Endothelial cell of hepatic sinusoid (primary cell): ENCODE measurements around the gene MLX.
"Not testable (repeated sequence)": the region's sequence is repeated elsewhere in the genome, so short reads cannot be mapped to it uniquely, and the experiment has no call there.

Experiments used
- in situ Hi-C: cut with HindIII; loops from 2 replicates; pipeline ENCODE4 v1.10.0; 2017; ENCODE audit warnings: low sequenced_read_pairs

The MLX gene

DNA sequence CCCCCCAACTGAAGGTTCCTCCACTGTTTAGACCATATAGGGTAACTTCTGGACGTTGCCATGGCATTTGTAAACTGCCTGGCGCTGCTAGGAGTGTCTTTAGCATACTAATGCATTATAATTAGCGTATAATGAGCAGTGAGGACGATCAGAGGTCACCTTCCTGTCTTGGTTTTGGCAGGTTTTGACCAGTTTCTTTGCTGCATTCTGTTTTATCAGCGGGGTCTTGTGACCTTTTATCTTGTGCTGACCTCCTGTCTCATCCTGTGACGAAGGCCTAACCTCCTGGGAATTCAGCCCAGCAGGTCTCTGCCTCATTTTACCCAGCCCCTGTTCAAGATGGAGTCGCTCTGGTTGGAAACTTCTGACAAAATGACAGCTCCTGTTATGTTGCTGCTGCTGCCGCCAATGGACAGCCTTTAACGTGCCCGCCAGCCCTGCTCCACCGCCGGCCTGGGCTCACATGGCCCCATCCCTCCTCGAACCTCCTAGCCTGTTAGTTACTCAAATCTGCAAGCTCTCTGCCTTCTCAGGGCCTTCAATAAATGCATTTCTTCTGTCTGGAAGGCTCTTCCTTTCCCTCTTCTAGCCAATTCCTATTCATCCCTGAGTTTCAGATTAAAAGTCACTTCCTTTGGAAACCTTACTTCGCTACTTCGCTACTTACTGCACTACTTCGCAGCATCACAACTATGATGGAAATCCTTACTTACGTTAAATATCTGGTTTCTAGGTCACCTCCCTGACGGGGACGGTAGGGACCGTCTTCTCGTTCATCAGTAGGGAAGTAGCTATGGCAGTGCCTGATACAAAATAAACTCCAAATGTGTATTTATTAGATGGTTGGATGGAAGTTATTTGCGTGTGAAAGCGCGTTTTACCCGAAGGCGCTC lies 31.5 kb upstream of the MLX start:
- in situ Hi-C loops = no loop called here

DNA sequence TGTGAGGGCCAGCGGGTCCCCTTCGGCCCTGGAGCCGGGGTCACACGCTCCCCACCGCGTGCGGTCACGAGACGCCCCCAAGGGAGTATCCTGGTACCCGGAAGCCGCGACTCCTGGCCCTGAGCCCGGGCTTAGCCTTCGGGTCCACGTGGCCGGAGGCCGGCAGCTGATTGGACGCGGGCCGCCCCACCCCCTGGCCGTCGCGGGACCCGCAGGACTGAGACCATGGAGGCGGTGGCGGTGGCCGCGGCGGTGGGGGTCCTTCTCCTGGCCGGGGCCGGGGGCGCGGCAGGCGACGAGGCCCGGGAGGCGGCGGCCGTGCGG lies 30.9 kb upstream of the MLX start, which contains the start of gene NAGLU:
Gene NAGLU, plus strand, starts transcription at position 194 of the 324 bp plus-strand sequence. Its CDS starts 32 bp downstream, at position 226.
- in situ Hi-C loops = no loop called here

DNA sequence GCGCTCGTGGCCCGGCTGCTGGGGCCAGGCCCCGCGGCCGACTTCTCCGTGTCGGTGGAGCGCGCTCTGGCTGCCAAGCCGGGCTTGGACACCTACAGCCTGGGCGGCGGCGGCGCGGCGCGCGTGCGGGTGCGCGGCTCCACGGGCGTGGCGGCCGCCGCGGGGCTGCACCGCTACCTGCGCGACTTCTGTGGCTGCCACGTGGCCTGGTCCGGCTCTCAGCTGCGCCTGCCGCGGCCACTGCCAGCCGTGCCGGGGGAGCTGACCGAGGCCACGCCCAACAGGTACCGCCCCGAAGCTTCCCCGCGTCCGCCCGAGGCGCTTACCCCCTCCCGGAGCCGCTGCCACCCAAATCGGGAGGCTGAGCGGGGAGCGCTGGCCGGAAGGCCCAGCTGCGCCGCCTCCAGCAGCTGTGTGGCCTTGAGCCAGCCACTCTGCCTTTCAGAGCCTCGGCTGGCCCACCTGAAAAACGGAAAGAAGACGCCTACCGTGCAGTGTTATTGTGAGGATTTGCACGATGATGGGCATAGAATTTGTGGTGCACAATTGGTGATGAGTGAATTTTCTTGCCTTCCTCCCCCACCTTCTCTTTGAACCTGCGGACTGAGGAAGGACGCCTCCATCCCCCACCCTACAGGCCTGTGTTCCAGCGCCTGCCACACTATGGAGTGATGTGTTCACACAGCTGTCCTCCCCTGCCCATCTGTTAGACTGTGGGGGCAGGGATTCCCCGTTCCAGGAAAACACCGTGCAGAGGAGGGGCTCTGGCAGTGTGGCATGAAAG lies 30.3 kb upstream of the MLX start:
- in situ Hi-C loops = no loop called here

DNA sequence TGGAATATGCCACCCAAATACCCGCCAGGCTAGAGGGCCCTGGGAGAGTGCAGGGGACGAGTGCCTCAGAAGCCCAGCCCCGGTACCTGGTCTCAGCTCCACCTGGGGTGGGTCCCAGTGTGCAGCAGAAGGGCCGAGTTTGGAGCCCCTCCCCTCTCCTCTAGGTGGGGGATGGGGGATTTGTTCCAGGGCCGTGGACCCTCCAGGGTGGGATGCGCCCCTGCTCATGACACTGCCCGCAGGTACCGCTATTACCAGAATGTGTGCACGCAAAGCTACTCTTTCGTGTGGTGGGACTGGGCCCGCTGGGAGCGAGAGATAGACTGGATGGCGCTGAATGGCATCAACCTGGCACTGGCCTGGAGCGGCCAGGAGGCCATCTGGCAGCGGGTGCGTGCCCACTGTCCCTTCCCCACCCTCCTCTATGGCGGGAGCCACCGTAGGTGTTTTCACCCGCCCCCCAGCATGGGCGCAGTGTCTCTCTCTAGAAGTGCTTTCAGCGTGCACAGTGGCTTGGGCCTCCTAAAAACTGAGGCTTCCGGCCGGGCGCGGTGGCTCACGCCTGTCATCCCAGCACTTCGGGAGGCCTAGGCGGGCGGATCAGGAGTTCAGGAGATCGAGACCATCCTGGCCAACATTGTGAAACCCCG lies 29.6 kb upstream of the MLX start:
- in situ Hi-C loops = no loop called here

DNA sequence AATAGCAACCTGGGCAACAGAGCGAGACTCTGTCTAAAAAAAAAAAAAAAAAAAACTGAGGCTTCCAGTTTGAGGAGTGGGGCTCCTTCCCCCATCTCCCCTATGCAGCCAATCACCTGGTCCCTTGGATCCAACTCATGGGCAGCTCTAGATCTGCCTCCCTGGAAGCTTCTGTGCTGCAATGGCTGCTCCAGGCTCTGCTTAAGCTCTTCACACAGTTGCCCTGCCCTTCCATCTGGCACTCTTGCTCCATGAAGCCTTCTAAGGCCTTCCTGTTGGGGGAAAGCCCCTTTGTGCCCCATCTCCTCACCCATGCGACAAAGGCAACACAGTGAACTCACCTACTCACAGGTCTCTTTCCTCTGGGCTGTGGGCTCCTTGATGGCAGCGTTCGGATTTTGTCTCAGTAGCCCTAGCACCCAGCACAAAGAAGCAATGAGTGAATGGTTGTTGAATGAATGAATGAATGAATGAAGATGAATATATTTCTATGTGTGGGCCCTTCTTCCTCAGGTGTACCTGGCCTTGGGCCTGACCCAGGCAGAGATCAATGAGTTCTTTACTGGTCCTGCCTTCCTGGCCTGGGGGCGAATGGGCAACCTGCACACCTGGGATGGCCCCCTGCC lies 29.0 kb upstream of the MLX start:
- in situ Hi-C loops = no loop called here

DNA sequence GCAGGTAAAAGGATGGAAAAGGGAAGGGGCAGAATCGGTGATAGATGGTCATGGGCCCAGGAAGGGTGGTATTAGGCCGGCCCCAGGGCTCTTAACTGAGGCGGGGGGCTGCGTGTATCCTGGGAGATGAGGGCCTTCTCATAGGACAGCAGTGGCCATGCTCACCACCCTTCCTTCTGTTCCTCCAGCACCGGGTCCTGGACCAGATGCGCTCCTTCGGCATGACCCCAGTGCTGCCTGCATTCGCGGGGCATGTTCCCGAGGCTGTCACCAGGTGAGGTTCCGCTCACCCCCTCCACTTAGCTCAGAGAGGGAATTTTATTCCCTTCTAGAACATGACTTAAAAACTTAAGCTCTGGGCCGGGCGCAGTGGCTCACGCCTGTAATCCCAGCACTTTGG lies 28.4 kb upstream of the MLX start:
- in situ Hi-C loops = no loop called here

DNA sequence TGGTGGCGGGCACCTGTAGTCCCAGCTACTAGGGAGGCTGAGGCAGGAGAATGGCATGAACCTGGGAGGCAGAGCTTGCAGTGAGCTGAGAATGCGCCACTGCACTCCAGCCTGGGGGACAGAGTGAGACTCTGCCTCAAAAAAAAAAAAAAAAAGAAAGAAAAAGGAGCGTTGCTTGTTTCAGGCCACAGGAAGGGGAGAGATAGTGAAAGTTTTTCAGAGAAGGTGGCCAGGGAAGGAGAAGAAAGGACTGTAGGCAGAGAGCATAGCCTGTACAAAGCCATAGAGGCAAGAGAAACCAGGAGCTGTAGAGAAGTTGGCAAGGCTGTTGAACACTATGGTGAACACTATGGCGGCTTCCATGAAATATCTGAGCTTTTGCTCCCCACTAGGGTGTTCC lies 26.3 kb upstream of the MLX start:
- in situ Hi-C loops = not testable (repeated sequence)

DNA sequence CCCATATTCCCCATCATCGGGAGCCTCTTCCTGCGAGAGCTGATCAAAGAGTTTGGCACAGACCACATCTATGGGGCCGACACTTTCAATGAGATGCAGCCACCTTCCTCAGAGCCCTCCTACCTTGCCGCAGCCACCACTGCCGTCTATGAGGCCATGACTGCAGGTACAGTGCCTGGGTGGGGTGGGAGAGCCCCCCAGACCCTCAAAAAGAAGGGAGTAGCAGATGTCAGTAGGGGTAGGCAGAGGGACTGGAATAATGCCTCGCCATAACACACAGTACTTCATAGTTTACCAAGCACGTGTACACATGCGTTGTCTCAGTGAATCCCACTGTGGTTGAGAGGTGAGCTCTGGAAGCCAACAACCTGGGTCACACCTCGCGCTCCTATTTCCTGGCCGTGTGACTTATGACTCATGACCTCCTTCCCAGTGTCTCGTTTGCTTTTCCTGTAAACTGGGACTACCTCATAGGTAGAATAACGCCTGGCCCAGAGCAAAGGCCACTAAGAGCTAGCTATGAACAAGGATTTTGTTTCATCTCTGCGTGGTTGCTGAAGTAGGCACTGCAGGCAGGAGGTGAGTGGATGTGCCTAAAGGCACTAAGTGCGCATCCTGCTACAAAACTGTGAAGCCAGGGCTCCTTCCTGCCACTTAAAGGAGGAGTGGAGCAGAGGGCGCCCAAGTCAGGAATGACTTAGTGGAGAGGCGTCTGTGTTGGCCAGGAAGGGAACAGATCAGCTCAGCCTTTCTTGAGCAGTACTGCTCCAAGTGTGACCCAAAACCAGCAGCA lies 25.7 kb upstream of the MLX start:
- in situ Hi-C loops = no loop called here

DNA sequence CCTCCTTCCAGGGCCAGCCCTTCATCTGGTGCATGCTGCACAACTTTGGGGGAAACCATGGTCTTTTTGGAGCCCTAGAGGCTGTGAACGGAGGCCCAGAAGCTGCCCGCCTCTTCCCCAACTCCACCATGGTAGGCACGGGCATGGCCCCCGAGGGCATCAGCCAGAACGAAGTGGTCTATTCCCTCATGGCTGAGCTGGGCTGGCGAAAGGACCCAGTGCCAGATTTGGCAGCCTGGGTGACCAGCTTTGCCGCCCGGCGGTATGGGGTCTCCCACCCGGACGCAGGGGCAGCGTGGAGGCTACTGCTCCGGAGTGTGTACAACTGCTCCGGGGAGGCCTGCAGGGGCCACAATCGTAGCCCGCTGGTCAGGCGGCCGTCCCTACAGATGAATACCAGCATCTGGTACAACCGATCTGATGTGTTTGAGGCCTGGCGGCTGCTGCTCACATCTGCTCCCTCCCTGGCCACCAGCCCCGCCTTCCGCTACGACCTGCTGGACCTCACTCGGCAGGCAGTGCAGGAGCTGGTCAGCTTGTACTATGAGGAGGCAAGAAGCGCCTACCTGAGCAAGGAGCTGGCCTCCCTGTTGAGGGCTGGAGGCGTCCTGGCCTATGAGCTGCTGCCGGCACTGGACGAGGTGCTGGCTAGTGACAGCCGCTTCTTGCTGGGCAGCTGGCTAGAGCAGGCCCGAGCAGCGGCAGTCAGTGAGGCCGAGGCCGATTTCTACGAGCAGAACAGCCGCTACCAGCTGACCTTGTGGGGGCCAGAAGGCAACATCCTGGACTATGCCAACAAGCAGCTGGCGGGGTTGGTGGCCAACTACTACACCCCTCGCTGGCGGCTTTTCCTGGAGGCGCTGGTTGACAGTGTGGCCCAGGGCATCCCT lies 23.5 kb upstream of the MLX start:
- in situ Hi-C loops = no loop called here

DNA sequence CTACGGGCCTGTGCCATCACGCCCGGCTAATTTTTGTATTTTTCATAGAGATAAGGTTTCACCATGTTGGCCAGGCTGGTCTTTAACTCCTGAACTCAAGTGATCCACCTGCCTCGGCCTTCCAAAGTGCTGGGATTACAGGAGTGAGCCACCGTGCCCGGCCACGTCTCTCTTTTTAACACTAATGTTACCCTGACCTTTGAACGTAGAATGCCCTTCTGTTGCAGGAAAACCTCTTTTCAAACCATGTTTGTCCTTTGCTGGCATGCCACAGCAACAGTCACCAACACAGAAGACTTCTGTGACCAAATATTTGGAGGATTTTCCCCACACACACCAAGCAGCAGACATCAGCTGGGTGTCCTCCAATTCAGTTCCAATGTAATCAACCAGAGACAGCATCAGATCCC lies 22.0 kb upstream of the MLX start:
- in situ Hi-C loops = no loop called here

DNA sequence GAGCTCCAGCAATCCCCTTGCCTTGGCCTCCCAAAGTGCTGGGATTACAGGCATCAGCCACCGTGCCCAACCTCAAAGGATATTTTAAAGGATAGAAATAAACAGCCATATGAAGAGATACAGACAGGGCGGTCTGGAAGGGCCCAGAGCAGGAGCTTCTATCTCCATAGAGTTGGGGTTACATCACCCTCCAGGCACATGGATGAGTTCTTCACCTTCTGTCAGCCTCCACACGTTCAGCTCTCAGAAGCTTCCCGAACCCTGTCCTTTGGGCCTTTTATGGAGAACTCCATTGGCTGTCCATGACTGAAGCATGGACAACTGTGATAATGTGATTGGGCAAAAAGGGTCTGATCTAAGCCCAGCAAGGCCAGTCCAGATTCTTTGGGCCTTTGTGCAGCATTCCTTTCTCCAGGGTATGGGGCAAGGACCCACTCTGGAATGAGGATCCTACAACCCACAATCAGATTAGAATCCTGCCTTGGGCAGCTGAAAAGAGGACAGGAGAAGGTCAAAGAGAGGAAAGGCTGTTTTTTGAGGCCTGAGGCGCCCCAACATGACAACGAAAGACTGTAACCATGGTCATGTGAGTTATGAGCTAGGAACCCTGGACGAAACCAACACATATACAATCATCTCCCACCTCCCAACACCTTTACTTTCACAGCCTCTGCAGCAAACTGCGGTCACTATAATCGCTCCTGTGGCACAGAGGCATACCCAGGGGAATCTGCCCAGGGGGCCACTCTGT lies 21.0 kb upstream of the MLX start:
- in situ Hi-C loops = not testable (repeated sequence)

DNA sequence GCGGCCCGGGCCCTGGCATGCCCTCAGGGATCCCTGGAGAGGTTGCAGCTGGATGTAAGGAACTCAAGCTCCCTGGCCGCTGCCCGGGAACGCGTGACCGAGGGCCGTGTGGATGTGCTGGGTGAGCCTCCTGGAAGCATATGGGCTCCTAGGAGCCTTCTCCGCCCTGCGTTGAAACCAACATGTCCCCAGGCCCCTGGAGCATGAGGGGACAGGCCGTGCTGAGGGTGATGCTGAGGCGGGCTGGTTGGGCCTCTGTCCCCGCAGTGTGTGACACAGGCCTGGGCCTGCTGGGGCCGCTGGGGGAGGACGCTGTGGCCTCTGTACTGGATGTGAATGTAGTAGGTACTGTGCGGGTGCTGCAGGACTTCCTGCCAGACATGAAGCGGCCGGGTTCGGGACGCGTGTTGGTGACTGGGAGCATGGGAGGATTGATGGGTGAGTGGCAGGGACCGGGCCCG lies 19.9 kb upstream of the MLX start:
- in situ Hi-C loops = no loop called here

DNA sequence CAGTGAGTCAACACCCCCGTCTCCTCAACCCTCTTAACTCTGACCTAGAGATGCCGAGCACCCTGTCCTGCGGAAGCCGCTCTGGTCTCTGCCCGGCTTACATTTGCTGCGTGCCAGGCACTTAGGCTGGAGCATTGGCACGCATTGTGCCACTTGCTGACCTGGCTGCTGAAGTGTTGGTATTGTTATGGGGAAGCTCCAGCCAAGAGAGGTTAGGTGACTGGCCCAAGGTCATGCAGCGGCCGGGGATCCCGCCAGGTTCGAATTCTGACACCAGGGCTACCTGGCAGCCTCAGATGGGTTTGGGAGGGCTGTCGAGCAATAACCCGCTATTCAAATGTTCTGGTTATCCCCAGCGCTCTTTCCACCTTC lies 19.2 kb upstream of the MLX start:
- in situ Hi-C loops = no loop called here

DNA sequence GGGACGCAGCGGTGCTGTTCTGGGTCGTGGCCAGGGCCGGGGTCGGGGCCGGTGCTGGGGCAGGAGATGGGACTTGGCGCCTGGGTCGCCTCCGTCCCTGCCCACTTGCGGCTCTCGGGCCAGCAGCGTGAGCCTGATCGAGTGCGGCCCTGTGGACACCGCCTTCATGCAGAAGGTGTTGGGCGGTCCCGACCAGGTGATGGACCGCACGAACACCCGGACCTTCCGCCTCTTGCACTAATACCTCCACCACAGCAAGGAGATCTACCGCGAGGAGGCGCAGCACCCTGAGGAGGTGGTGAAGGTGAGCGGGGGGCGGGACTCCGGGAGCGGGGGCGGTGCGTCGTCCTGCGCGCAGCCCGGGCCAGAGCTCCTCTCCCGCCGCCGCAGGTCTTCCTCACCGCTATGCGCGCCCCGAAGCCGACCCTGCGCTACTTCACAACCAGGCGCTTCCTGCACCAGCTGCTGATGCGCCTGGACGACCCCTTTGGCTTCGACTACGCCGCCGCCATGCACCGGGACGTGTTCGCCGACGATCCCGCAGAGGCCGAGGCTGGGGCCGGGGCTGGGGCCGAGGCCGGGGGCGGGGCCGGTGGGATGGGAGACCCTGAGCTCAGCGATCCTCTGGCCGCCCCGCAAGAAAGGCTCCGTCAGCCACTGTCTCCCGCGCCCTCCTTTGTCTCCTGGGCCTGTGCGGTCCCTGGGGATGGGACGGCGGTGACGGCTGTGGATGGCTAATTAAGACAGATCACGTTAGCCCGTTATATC lies 18.6 kb upstream of the MLX start:
- in situ Hi-C loops = no loop called here

DNA sequence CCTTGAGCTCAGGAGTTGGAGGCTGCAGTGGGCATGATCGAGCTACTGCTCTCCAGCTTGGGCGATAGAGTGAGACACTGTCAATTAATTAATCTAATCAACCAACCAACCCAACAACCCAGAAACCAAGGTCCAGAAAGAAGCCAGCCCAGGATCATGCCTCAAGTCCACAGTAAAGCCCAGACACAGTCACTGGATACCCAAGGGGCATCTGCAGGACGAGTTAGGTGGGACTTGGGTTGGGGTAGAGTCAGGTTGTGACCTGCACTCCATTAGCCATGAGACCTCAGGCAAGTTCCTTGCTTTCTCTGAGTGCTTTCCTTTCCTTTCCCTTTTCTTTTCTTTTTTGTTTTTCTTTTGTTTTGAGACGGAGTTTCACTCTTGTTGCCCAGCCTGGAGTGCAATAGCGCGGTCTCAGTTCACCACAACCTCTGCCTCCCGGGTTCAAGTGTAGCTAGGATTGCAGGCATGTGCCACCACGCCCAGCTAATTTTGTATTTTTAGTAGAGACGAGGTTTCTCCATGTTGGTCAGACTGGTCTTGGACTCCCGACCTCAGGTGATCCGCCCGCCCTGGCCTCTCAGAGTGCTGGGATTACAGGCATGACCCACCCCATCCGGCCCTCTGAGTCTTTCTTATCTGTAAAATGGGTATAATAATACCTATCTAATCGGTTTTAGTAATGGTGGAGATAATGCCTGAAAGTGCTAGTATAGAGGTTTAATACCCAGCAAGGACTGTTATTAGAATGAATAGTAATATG lies 17.7 kb upstream of the MLX start:
- in situ Hi-C loops = no loop called here

DNA sequence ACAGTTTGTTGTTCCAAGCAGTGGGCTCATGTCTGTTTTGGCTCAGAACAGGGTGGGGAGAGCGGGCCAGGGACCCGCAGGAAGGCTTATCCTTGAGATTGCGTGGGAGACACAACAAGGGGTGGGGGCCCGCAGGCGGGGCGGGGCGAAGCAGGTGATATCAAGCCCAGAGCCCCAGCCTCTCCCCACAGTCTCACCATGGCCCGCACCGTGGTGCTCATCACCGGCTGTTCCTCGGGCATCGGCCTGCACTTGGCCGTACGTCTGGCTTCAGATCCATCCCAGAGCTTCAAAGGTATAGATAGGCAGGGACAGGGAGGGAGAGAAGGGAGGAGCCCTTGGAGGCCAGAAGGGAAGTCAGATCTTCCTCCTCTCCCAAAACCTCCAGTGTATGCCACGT lies 14.2 kb upstream of the MLX start, which contains the start of gene HSD17B1:
Gene HSD17B1, plus strand, starts transcription at position 188 of the 400 bp plus-strand sequence. Its CDS starts 11 bp downstream, at position 199.
- in situ Hi-C loops = not testable (repeated sequence)
